HG03196 (cell line): ENCODE results near the gene MLXIP.

Experiments
- ATAC-seq: cut with Tn5 transposase; IDR thresholded peaks from one replicate; pipeline ENCODE4 v1.9.1; 2021; ENCODE audit not compliant: unreplicated experiment

Gene MLXIP

DNA sequence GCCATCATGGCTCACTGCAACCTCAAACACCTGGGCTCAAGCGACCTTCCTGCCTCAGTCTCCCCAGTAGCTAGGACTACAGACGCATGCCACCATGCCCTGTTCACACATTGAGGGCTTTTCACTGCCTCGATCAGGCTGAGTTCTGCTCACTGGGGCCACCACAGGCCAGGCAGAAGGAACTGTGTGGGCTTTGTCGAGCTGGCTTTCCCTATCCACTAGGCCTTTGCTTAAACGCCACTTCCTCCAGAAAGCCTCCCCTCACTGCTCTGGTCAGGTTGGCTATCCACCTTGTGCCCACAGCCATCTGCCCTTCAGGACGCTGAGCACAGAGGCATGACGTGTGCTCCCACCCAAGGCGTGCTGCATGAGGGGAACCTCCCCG is 45.2 kb downstream of the MLXIP start:
- no peak for ATAC-seq

DNA sequence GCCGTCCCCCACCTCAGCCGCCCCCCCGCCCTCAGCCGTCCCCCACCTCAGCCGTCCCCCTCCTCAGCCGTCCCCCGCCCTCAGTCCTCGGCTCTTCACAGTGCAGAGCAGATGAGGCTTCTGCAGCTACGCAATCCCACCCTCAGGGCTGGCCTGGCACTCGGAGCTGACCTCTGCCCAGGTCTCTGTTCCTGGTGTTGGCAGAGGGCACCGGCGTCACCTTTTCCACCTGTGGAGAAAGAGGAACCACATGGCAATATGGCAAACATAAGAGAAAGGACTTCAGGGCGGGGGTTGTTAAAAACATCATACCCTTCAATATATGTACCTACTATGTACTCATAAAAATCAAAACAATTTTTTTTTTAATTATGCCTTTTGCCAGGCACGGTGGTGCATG is 45.8 kb downstream of the MLXIP start:
- no peak for ATAC-seq

- no peak for ATAC-seq
These were observed 47.1 kb downstream of the MLXIP start for GRCh38 chr12:122125452-122126341.

- ATAC-seq = no peak
These were observed 47.7 kb downstream of the MLXIP start for GRCh38 chr12:122126342-122126635.

DNA sequence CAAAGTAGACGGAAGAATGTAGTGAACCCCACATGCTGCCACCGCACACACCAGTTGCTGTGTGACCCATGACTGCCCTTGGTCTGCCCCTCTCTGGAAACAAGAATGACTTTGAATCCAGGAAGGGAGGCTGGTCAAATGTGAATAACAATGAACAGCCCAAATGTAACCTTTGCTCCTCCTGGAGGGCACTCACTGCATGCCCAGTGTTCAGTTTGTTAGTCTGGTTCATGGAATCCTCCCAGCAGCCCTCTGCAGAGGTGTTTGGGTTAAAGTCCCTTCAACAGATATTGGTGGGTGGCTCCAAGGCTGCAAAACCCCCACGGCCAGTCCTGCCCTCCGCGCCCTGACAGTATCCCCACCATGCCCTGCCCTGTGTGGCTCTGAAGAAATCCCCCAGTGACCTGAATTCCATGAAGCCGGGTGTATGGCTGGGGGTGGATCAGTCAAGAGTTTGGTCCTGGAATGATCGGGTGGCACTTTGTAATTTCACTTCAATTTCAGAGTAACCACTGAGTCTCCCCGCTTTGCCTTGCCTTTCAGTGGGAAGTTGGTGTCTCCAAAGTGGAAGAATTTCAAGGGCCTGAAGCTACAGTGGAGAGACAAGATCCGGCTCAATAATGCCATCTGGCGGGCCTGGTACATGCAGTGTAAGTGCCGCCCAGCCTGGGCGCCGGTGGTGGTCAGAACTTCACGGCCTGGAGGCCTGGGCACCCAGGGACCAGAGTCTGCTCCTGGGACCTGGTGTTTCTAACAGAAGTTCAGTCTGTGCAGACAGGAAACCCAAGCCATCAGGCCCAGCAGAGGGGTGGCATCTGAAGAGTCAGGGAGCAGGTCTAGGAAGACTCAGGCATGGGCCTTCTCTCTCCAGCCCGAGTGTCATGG is 48.4 kb downstream of the MLXIP start:
- ATAC-seq = no peak

GRCh38 chr12:122127839-122128238 is 49.3 kb downstream of the MLXIP start:
- ATAC-seq = no peak

GRCh38 chr12:122128481-122128880 is 49.9 kb downstream of the MLXIP start:
- no peak for ATAC-seq

- no peak for ATAC-seq
These were observed 50.6 kb downstream of the MLXIP start for GRCh38 chr12:122129131-122129530.

GRCh38 chr12:122130150-122130549 is 51.6 kb downstream of the MLXIP start:
- ATAC-seq = no peak

DNA sequence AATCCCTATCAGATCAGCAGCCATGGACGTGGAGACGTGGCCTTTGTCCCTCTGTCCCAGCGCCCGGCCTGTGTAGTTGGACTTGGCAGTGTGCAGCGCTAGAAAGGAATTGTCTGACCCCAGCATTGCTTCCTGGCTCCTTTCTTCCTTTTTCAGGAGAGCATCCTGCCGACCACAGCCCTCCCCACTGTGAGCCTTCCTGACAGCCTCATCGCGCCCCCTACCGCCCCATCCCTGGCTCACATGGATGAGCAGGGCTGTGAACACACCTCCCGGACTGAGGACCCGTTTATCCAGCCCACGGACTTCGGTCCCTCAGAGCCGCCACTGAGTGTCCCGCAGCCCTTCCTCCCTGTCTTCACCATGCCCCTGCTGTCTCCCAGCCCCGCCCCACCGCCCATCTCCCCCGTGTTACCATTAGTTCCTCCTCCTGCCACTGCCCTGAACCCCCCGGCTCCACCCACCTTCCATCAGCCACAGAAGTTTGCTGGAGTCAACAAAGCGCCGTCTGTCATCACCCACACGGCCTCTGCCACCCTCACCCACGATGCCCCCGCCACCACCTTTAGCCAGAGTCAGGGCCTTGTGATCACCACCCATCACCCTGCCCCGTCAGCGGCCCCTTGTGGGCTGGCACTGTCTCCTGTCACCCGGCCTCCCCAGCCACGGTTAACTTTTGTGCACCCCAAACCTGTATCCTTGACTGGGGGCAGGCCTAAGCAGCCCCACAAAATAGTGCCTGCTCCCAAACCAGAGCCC is 54.8 kb downstream of the MLXIP start:
- ATAC-seq = no peak

DNA sequence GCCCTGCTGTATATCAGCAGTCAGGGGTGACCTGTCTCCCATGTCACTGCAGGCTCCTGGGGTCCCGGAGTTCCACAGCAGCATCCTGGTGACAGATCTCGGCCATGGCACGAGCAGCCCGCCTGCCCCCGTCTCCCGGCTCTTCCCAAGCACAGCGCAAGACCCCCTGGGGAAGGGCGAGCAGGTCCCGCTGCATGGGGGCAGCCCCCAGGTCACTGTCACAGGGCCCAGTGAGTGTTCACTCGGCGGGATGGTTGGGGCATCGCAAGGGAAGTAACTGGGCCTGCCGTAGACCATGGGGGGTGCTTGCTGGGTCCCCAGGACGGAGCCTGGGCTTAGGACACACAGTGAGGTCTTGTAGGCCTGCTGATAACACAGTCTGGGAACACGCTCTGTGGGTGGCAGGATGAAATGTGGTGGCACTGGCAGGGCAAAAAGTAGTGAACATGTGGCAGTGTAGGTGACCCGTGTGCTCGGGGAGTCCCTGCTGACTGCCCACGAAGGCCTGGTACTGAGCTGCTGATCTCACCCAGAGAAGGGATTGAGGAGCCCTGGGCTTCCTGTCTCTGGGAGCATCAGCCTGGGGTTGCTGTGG is 57.0 kb downstream of the MLXIP start:
- ATAC-seq = no peak

DNA sequence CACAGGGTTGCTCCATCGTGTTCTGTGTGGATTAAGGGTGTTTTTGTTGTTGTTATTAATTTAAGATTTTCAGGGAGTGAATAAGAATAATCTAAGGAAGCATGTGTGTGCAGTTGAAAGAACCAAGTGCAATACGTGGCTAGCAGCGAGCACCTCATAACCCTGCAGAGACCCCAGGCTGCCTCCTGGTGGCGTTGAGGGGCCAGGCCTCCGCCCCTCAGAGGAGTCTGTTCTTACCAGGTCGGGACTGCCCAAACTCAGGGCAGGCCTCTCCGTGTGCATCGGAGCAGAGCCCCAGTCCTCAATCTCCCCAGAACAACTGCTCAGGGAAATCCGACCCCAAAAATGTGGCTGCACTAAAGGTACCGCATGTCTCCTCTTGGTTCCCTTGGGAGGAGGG is 58.7 kb downstream of the MLXIP start:
- ATAC-seq = no peak

DNA sequence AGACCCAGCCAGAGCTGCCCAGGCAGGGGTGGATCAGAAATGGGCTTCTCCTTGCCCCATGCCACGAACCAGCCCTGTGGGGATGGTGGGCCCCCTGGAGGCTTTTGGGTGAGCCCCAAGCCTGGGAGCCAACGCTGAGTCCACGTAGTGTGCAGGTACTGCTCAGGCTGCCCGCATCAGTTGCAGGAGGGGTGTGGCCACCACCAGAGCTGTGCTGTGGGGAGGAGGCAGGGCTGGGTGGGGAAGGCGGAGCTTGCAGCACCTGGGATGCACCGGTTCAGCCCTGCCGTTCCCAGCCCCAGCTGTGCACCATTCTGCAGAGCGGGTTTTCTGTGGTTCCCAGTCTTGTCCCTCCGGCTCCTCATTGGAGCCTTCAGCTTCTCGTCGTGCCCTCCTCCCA is 59.1 kb downstream of the MLXIP start:
- no peak for ATAC-seq

DNA sequence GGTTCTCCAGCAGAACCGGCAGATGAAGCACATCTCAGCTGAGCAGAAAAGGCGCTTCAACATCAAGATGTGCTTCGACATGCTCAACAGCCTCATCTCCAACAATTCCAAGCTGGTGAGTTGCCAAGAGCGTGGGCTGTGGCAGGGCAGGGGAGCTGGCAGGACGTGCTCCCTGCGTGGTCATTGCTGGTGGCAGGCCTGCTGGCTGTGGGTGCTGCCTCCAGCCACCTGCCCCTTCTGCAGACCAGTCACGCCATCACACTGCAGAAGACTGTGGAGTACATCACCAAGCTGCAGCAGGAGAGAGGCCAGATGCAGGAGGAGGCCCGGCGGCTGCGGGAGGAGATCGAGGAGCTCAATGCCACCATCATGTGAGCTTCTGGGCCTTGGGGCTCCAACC is 59.6 kb downstream of the MLXIP start:
- ATAC-seq = no peak

DNA sequence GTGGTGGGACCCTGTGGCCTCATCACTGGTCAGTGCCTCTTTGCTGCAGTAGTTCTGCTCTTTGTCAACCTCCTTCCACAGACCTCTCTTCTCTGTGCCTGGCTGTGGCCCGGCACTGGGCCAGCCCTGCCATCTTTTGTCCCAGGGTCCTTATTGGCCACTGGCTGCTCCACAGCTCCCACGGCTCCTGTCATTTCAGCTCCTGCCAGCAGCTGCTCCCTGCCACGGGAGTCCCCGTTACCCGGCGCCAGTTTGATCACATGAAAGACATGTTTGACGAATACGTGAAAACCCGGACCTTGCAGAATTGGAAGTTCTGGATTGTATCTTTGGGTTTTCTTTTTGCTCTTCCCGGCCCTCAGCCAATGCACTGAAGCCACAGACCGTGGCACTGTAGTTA is 60.1 kb downstream of the MLXIP start:
- no peak for ATAC-seq

GRCh38 chr12:122139266-122139665 is 60.7 kb downstream of the MLXIP start:
- no peak for ATAC-seq

DNA sequence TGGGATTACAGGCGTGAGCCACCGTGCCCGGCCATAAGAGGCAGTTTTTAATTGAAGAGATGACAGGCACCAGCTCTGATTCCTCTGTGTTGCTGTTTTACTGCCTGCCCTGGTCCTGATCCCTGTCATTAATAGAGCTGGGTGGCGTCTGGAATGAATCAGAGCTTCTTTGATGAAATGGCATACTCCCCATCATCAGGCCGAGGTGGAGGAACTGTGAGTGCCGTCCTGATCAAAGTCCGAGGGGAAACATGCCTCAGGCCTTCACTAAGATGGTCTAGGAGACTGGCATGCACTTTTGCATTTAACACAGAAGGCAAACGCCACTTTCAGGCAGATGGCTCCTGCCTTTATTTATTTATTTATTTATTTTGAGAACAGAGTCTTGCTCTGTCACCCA is 61.4 kb downstream of the MLXIP start:
- no peak for ATAC-seq

DNA sequence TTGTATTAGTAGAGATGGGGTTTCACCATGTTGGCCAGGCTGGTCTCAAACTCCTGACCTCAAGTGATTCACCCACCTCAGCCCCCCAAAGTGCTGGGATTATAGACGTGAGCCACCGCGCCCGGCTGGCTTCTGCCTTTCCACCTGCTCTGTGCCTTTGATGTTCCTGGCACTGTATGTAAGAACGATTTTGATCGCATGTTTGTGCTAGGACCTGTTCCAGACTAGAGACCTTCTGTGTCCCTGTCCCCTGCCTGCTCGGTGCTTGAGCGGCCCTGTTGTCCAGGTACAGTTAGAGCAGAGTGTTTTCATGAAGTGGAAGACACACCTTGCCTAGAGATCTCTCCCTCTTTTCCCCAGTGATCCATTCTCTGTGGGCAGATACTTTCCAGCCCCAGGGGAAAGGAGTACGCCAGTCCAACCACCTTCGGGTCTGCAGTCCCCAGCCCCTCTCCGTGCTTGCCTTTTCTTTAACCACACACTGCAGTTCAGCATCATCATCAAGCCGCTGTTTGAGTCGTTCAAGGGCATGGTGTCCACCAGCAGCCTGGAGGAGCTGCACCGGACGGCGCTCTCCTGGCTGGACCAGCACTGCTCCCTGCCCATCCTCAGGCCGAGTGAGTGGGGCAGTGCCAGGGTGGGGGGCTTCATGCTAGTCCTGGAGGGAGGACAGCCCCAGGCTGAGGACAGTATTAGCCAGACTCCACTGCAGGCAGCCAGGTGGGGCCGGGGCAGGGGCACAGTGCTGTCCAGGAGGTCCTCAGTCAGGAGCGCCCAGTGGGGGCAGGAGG is 62.1 kb downstream of the MLXIP start:
- ATAC-seq = no peak

DNA sequence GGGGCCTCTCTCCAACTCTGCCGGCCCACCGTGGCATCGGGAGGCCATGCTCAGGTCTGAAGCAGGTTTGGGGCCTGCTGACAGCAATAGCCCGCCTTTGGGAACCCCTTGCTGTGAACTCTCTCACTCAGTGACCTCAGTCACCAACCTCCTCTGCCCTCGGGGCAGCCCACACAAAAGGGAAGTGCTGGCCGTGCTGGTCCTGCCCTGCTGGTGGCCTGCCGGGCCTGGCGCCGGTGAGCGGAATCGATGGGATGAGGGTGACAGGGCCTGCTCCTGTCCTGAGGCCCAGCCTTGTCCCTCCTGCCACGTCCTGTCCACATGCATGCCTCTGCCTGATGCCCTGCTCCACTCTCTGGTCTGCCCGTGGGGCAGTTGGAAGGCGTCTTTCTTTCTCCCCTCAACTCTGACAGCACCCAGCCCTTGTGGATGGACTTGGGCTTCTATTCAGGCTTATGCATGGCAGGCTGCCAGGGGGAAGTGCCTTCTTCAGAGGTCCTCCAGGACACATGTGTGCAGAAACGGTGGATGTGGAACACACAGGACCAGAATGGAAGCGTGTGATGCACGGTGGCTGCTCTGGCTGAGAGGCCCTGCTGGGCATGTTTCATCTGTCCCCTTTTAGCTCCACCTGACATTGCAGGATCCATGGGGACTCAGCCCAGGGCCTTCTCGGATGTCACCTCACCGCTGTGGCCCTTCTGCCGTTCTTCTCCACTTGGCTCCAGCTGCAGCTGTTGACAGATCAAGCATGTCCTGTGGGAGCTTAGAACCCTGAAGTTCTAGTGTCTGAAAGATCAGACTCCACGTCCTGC is 63.6 kb downstream of the MLXIP start:
- ATAC-seq = no peak

DNA sequence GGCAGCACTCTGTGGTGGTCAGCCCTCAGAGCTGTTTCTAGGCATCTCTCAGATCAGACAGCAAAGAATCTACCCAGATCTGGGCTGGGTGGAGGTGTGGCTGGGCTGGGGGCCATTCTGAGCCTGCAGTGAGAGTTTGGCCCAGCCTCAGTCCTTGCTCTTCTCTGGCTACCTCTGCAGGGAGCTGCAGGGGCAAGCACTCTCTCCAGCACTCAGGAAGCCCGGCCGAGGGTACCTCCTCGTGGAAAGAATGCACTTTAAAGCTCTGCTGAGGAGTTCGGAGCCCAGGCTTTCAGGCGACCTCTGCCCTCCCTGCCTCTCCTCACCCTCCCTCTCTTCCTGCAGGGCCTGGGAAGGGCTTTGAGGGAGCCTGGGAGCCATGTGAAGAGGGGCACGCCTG is 64.3 kb downstream of the MLXIP start:
- ATAC-seq = no peak
